PC-3 (cell line): Measurements from ENCODE around the gene HRG. TPM values are rescaled to one million over a fixed set of nuclear protein-coding genes. Genes with fewer than 3 reads are reported as not detected.

ENCODE experiments used
- ATAC-seq: fragments of 200-7000 bp; cut with Tn5 transposase; 2 replicates; pipeline ENCODE4 v1.9.1; 2020; ENCODE audit warnings: mild to moderate bottlenecking, moderate library complexity
- BruUV-seq: library from RNA; stranded (reverse); fragments of 400-500 nt; replicated peaks from 2 replicates; lab custom pipeline; 2021; lab: Mats Ljungman, UMichigan
- CTCF ChIA-PET: fragments of 300-600 bp; sonication (Branson Sonifier 250); formaldehyde crosslinking; loops from one replicate; lab custom pipeline; 2022; ENCODE audit warnings: antibody characterized with exemption; lab: Charles Lee
- POLR2A ChIA-PET: fragments of 300-600 bp; sonication (Branson Sonifier 250); formaldehyde crosslinking; loops from one replicate; lab custom pipeline; 2022; ENCODE audit warnings: antibody characterized with exemption; ENCODE audit not compliant: unreplicated experiment; lab: Charles Lee
- DNase-seq: peaks from one replicate; pipeline ENCODE4 v3.0.0-alpha.2; 2015
- H2AFZ ChIP-seq: fragments of 300-600 bp; sonication (generic); 2 replicates; pipeline ENCODE4 v1.6.0; 2016; ENCODE audit warnings: antibody characterized with exemption, low read length
- H3F3A ChIP-seq: fragments of 300-600 bp; sonication (generic); one replicate; pipeline ENCODE4 v1.6.0; 2017; ENCODE audit warnings: antibody characterized with exemption, low read length, control low read depth, mild to moderate bottlenecking; ENCODE audit not compliant: unreplicated experiment
- H3K27ac ChIP-seq: fragments of 300-600 bp; sonication (generic); 2 replicates; pipeline ENCODE4 v1.5.1; 2016; ENCODE audit warnings: mild to moderate bottlenecking, low read length
- H3K27me3 ChIP-seq: fragments of 300-600 bp; sonication (generic); 2 replicates; pipeline ENCODE4 v1.6.1; 2016; ENCODE audit warnings: low read length, mixed read lengths
- H3K36me3 ChIP-seq: fragments of 300-600 bp; sonication (generic); 2 replicates; pipeline ENCODE4 v1.6.1; 2016; ENCODE audit warnings: low read depth, mixed run types, low read length, mixed read lengths
- H3K4me1 ChIP-seq: fragments of 300-600 bp; sonication (generic); 2 replicates; pipeline ENCODE4 v1.5.1; 2016; ENCODE audit warnings: low read length; ENCODE audit not compliant: insufficient read depth
- H3K4me2 ChIP-seq: fragments of 300-600 bp; sonication (generic); 2 replicates; pipeline ENCODE4 v1.6.0; 2016; ENCODE audit warnings: low read length
- H3K4me3 ChIP-seq: fragments of 300-600 bp; sonication (generic); 2 replicates; pipeline ENCODE4 v1.5.1; 2016; ENCODE audit warnings: mild to moderate bottlenecking, low read length, mixed read lengths
- H3K79me2 ChIP-seq: fragments of 300-600 bp; sonication (generic); 2 replicates; pipeline ENCODE4 v1.6.1; 2017; ENCODE audit warnings: low read length, mixed read lengths
- H3K9ac ChIP-seq: fragments of 300-600 bp; sonication (generic); 2 replicates; pipeline ENCODE4 v1.6.0; 2016; ENCODE audit warnings: mild to moderate bottlenecking, low read length
- H3K9me2 ChIP-seq: fragments of 300-600 bp; sonication (generic); replicated peaks from 2 replicates; pipeline ENCODE4 v1.6.1; 2016; ENCODE audit warnings: mixed run types, low read length, mixed read lengths
- H3K9me3 ChIP-seq: fragments of 300-600 bp; sonication (generic); 2 replicates; pipeline ENCODE4 v1.6.1; 2016; ENCODE audit warnings: low read length, mixed read lengths
- H4K20me1 ChIP-seq: fragments of 300-600 bp; sonication (generic); 2 replicates; pipeline ENCODE4 v1.6.1; 2016; ENCODE audit warnings: low read length, mixed read lengths
- EZH2 ChIP-seq: fragments of 300-600 bp; sonication (generic); IDR thresholded peaks from one replicate; pipeline ENCODE4 v1.6.1; 2017; ENCODE audit warnings: antibody characterized with exemption, mild to moderate bottlenecking, low read length; ENCODE audit not compliant: unreplicated experiment
- EZH2phosphoT487 ChIP-seq: fragments of 300-600 bp; sonication (generic); IDR thresholded peaks from 2 replicates; pipeline ENCODE4 v1.6.1; 2018; ENCODE audit warnings: mild to moderate bottlenecking, antibody characterized with exemption, low read length, borderline replicate concordance
- intact Hi-C: fragments of 100-400 bp; cut with micrococcal nuclease; formaldehyde crosslinking; loops from 2 replicates; pipeline ENCODE4 v1.9.0; 2023
- total RNA-seq: library from RNA; depleted of rRNA; stranded (reverse); fragments of >200 nt; gene quantifications from 2 replicates; pipeline ENCODE4 v1.2.3, GENCODE V29; 2014
- TF ChIP-seq, protein P1 (sequence below): fragments of 300-600 bp; sonication (generic); conservative IDR thresholded peaks from 2 replicates; pipeline ENCODE4 v1.5.1; 2017; ENCODE audit warnings: antibody characterized with exemption, low read depth, mild to moderate bottlenecking, low read length

HRG gene
- total RNA-seq, 1 experiment from 2014 or later = not detected

DNA sequence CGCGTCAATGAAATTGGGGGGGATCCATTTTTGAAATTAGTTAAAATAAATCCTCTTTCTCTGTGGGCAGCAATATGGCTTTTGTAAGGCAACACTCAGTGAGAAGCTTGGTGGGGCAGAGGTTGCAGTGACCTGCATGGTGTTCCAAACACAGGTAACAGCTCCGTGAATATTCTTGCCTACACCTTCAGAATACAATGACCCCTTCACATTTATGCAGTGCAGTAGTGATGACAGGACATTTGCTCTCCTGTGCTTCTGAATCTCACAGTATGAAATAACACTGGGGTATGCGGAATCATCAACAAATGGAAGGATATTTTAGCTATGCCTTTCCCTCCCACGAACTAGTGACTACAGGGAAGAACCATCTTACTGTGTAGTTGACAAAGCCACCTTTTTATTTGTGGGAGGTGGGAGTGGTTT is 46.0 kb upstream of the HRG start:
- Histone ChIP-seq H3K4me2 (no peak overlapping the region), H3K27ac (no peak overlapping the region), H3K9me2 (no peaks in the 10 kb centered on the region), H4K20me1 (no peaks in the 10 kb centered on the region), H3K36me3 (no peaks in the 10 kb centered on the region), H2AFZ (no peak overlapping the region), H3K9ac (no peak overlapping the region), H3K9me3 (no peaks in the 10 kb centered on the region), H3K79me2 (no peaks in the 10 kb centered on the region), H3K4me1 (peaks cover 13% of the 10 kb centered on the region), H3K27me3 (no peaks in the 10 kb centered on the region), H3F3A (no peaks in the 10 kb centered on the region), H3K4me3 (no peak overlapping the region)
- BruUV-seq = no TSS peak
- no peak for TF ChIP-seq EZH2
- TF ChIP-seq EZH2phosphoT487 = no peak
- TF ChIP-seq, protein P1, sequence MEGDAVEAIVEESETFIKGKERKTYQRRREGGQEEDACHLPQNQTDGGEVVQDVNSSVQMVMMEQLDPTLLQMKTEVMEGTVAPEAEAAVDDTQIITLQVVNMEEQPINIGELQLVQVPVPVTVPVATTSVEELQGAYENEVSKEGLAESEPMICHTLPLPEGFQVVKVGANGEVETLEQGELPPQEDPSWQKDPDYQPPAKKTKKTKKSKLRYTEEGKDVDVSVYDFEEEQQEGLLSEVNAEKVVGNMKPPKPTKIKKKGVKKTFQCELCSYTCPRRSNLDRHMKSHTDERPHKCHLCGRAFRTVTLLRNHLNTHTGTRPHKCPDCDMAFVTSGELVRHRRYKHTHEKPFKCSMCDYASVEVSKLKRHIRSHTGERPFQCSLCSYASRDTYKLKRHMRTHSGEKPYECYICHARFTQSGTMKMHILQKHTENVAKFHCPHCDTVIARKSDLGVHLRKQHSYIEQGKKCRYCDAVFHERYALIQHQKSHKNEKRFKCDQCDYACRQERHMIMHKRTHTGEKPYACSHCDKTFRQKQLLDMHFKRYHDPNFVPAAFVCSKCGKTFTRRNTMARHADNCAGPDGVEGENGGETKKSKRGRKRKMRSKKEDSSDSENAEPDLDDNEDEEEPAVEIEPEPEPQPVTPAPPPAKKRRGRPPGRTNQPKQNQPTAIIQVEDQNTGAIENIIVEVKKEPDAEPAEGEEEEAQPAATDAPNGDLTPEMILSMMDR = no peak
- POLR2A ChIA-PET = no interaction called here
- intact Hi-C loops = loop anchor here (2.0 kb wide), 1 partner anchor 85 kb away; no protein-coding TSS in a partner anchor
- CTCF ChIA-PET = no interaction called here
- ATAC-seq (no peak), DNase-seq (no peak)

GRCh38 chr3:186620213-186621092 is 45.4 kb upstream of the HRG start:
- DNase-seq (no peak), ATAC-seq (no peak)
- TF ChIP-seq EZH2phosphoT487 = no peak
- no peak for TF ChIP-seq EZH2
- TF ChIP-seq, protein P1 = no peak
- H3K79me2 ChIP-seq = no peaks in the 10 kb centered on the region
- intact Hi-C loops = no loop called here
- H3F3A ChIP-seq = no peaks in the 10 kb centered on the region
- no peak overlapping the region for H3K27ac ChIP-seq
- ChIA-PET CTCF (no interaction called here), POLR2A (no interaction called here)
- no peak overlapping the region for H3K4me3 ChIP-seq
- no peak overlapping the region for H2AFZ ChIP-seq
- no peak overlapping the region for H3K4me2 ChIP-seq
- H3K9me2 ChIP-seq = no peaks in the 10 kb centered on the region
- no peaks in the 10 kb centered on the region for H3K36me3 ChIP-seq
- H3K9ac ChIP-seq = no peak overlapping the region
- no peaks in the 10 kb centered on the region for H3K27me3 ChIP-seq
- BruUV-seq = no TSS peak
- no peaks in the 10 kb centered on the region for H4K20me1 ChIP-seq
- peaks cover 13% of the 10 kb centered on the region for H3K4me1 ChIP-seq
- no peaks in the 10 kb centered on the region for H3K9me3 ChIP-seq
